IMR-90 (cell line): ENCODE results near the gene NPW. TPM values are rescaled to one million over a fixed set of nuclear protein-coding genes. Genes with fewer than 3 reads are reported as not detected.
A peak's percentile ranks its signal among the peaks of the same experiment; 100 is the strongest.

Experiments used
- ATAC-seq: fragments of 200-7000 bp; cut with Tn5 transposase; 2 replicates; pipeline ENCODE4 v1.9.1; 2020; ENCODE audit warnings: low read depth, mild to moderate bottlenecking, moderate library complexity
- BruUV-seq: library from RNA; stranded (reverse); fragments of 400-500 nt; replicated peaks from 2 replicates; lab custom pipeline; 2021; lab: Mats Ljungman, UMichigan
- CTCF ChIA-PET: fragments of 300-600 bp; formaldehyde crosslinking; extraction: SDS; loops from one replicate; lab custom pipeline; 2021; ENCODE audit warnings: antibody characterized with exemption; lab: Yijun Ruan, JAX
- POLR2A ChIA-PET: fragments of 300-600 bp; sonication (Branson Sonifier 250); formaldehyde crosslinking; loops from one replicate; lab custom pipeline; 2022; ENCODE audit warnings: antibody characterized with exemption; ENCODE audit not compliant: unreplicated experiment; lab: Charles Lee
- DNase-seq: peaks from one replicate; pipeline ENCODE4 v3.0.0; 2013
- H2AFZ ChIP-seq: replicated peaks from 2 replicates; pipeline ENCODE3; 2013; ENCODE audit warnings: low read length, mild to moderate bottlenecking; ENCODE audit not compliant: poor library complexity
- H2AK5ac ChIP-seq: 2 replicates; pipeline ENCODE4 v1.6.1; 2013; ENCODE audit warnings: low read depth, low read length, inconsistent platforms
- H2AK9ac ChIP-seq: replicated peaks from 2 replicates; pipeline ENCODE3; 2013; ENCODE audit warnings: mild to moderate bottlenecking, low read depth, low read length, moderate library complexity; ENCODE audit not compliant: poor library complexity
- H2BK120ac ChIP-seq: 2 replicates; pipeline ENCODE4 v1.6.1; 2013; ENCODE audit warnings: low read depth, low read length, inconsistent platforms
- H2BK15ac ChIP-seq: 3 replicates; pipeline ENCODE4 v1.6.1; 2013; ENCODE audit warnings: low read depth, low read length, inconsistent platforms
- H2BK20ac ChIP-seq: 2 replicates; pipeline ENCODE4 v1.6.1; 2013; ENCODE audit warnings: low read depth, mild to moderate bottlenecking, inconsistent platforms, low read length, moderate library complexity
- H2BK5ac ChIP-seq: 2 replicates; pipeline ENCODE4 v1.6.1; 2013; ENCODE audit warnings: mild to moderate bottlenecking, low read depth, low read length, inconsistent platforms; ENCODE audit not compliant: poor library complexity, severe bottlenecking
- H3K14ac ChIP-seq: replicated peaks from 2 replicates; pipeline ENCODE4 v1.6.1; 2013; ENCODE audit warnings: low read depth, low read length, inconsistent platforms
- H3K18ac ChIP-seq: 2 replicates; pipeline ENCODE4 v1.6.1; 2013; ENCODE audit warnings: low read depth, low read length, control low read depth
- H3K23ac ChIP-seq: 2 replicates; pipeline ENCODE4 v1.6.1; 2013; ENCODE audit warnings: low read depth, low read length, inconsistent platforms
- H3K27ac ChIP-seq: 2 replicates; pipeline ENCODE4 v1.5.1; 2013; ENCODE audit warnings: mild to moderate bottlenecking, control low read depth, low read length; ENCODE audit not compliant: insufficient read depth
- H3K27me3 ChIP-seq: 2 replicates; pipeline ENCODE4 v1.6.1; 2013; ENCODE audit warnings: low read length; ENCODE audit not compliant: control insufficient read depth, insufficient read depth
- H3K36me3 ChIP-seq: 2 replicates; pipeline ENCODE4 v1.6.1; 2013; ENCODE audit warnings: low read length, mixed read lengths; ENCODE audit not compliant: control insufficient read depth, insufficient read depth
- H3K4ac ChIP-seq: 2 replicates; pipeline ENCODE4 v1.6.1; 2013; ENCODE audit warnings: low read depth, low read length, inconsistent platforms
- H3K4me1 ChIP-seq: 2 replicates; pipeline ENCODE4 v1.6.1; 2013; ENCODE audit warnings: low read length, mixed read lengths; ENCODE audit not compliant: control insufficient read depth, insufficient read depth
- H3K4me2 ChIP-seq: 2 replicates; pipeline ENCODE4 v1.6.1; 2013; ENCODE audit warnings: low read depth, mild to moderate bottlenecking, control low read depth, low read length, moderate library complexity
- H3K4me3 ChIP-seq: 2 replicates; pipeline ENCODE4 v1.5.1; 2013; ENCODE audit warnings: low read depth, mild to moderate bottlenecking, control low read depth, low read length, moderate library complexity; ENCODE audit not compliant: insufficient read depth
- H3K56ac ChIP-seq: 2 replicates; pipeline ENCODE4 v1.6.1; 2013; ENCODE audit warnings: low read length, inconsistent platforms; ENCODE audit not compliant: insufficient read depth; ENCODE audit errors: extremely low read depth
- H3K79me1 ChIP-seq, 2 experiments: 2 replicates each; pipeline ENCODE4 v1.6.1; 2013; ENCODE audit warnings: low read length in 2 of 2, inconsistent platforms in 1 of 2, low read depth in 1 of 2
- H3K9ac ChIP-seq: 2 replicates; pipeline ENCODE4 v1.6.1; 2013; ENCODE audit warnings: low read depth, low read length, control low read depth
- H3K9me1 ChIP-seq: 2 replicates; pipeline ENCODE4 v1.6.1; 2013; ENCODE audit warnings: low read length, inconsistent platforms; ENCODE audit not compliant: insufficient read depth
- H3K9me3 ChIP-seq: 2 replicates; pipeline ENCODE4 v1.6.1; 2013; ENCODE audit warnings: low read length; ENCODE audit not compliant: control insufficient read depth, insufficient read depth
- H4K20me1 ChIP-seq: 2 replicates; pipeline ENCODE4 v1.6.1; 2013; ENCODE audit warnings: low read length, inconsistent platforms; ENCODE audit not compliant: insufficient read depth
- H4K5ac ChIP-seq: 2 replicates; pipeline ENCODE4 v1.6.1; 2013; ENCODE audit warnings: mild to moderate bottlenecking, low read depth, low read length, control low read depth
- H4K8ac ChIP-seq, 2 experiments: 2 replicates each; pipeline ENCODE4 v1.6.1; 2013; ENCODE audit warnings: low read depth in 2 of 2, low read length in 2 of 2, control low read depth in 1 of 2, inconsistent platforms in 1 of 2
- H4K91ac ChIP-seq: 2 replicates; pipeline ENCODE4 v1.6.1; 2013; ENCODE audit warnings: low read depth, low read length, inconsistent platforms; ENCODE audit not compliant: insufficient read depth
- BHLHE40 ChIP-seq: fragments of 150-350 bp; IDR thresholded peaks from 2 replicates; pipeline ENCODE4 v1.6.1; 2016; ENCODE audit warnings: mild to moderate bottlenecking, low read depth, low read length
- CEBPB ChIP-seq: IDR thresholded peaks from 2 replicates; pipeline ENCODE4 v1.6.1; 2012; ENCODE audit warnings: low read depth, low read length, improper control_type of control experiment
- MAFK ChIP-seq: IDR thresholded peaks from 2 replicates; pipeline ENCODE4 v1.6.1; 2012; ENCODE audit warnings: low read depth, low read length, improper control_type of control experiment
- MAZ ChIP-seq: IDR thresholded peaks from 2 replicates; pipeline ENCODE4 v1.6.1; 2012; ENCODE audit warnings: low read depth, mild to moderate bottlenecking, low read length, improper control_type of control experiment, moderate library complexity, borderline replicate concordance
- NFE2L2 ChIP-seq: fragments of 150-350 bp; IDR thresholded peaks from 2 replicates; pipeline ENCODE4 v1.6.1; 2016; ENCODE audit warnings: low read depth, mild to moderate bottlenecking, low read length
- RAD21 ChIP-seq: IDR thresholded peaks from 2 replicates; pipeline ENCODE4 v1.6.1; 2012; ENCODE audit warnings: low read length, improper control_type of control experiment
- WGBS, 2 experiments: methylation state at CpG; one replicate each; pipeline versions ENCODE4 v1.1.5 to v1.1.7; 2013; ENCODE audit warnings: missing lambda C conversion rate in 2 of 2; ENCODE audit not compliant: insufficient read length in 1 of 2; ENCODE audit errors: extremely low coverage in 2 of 2; 5-methylcytosine and 5-hydroxymethylcytosine counted together
- dilution Hi-C: fragments of 300-500 bp; cut with HindIII; formaldehyde crosslinking; loops from one replicate; pipeline ENCODE4 v1.14.3; 2018; ENCODE audit warnings: low sequenced_read_pairs; ENCODE audit not compliant: unreplicated experiment
- in situ Hi-C: fragments of 300-500 bp; cut with MboI; formaldehyde crosslinking; loops from 3 replicates; pipeline ENCODE4 v1.14.3; 2019; ENCODE audit warnings: low sequenced_read_pairs, inconsistent platforms, mixed read lengths
- intact Hi-C: fragments of 100-400 bp; cut with micrococcal nuclease; formaldehyde crosslinking; loops from 2 replicates; pipeline ENCODE4 v1.10.0; 2022
- polyA plus RNA-seq, 3 experiments: library from polyadenylated mRNA; depleted of rRNA; stranded (reverse); fragments of >200 nt; gene quantifications; 2 replicates each; pipeline ENCODE4 v1.2.3, GENCODE V29; 2012; ENCODE audit warnings: low replicate concordance in 1 of 3
- total RNA-seq: library from RNA; depleted of rRNA; stranded (reverse); fragments of >200 nt; gene quantifications from 2 replicates; pipeline ENCODE4 v1.2.3, GENCODE V29; 2012
- TF ChIP-seq, protein P1 (sequence below): fragments of 150-350 bp; IDR thresholded peaks from 2 replicates; pipeline ENCODE4 v1.6.1; 2017; ENCODE audit warnings: mild to moderate bottlenecking, antibody characterized with exemption, low read length, low read depth
- TF ChIP-seq, protein P2 (sequence below): conservative IDR thresholded peaks from 2 replicates; pipeline ENCODE4 v1.5.1; 2012; ENCODE audit warnings: mild to moderate bottlenecking, low read depth, low read length, improper control_type of control experiment
- TF ChIP-seq, protein P3 (sequence below): fragments of 150-350 bp; IDR thresholded peaks from 2 replicates; pipeline ENCODE4 v1.6.1; 2016; ENCODE audit warnings: low read depth, mild to moderate bottlenecking, low read length, moderate library complexity, borderline replicate concordance

NPW gene
- total and polyA plus RNA-seq, 2 of the 4 experiments (the other 2 are of a cell fraction) = 0.18 to 2.0 TPM

DNA sequence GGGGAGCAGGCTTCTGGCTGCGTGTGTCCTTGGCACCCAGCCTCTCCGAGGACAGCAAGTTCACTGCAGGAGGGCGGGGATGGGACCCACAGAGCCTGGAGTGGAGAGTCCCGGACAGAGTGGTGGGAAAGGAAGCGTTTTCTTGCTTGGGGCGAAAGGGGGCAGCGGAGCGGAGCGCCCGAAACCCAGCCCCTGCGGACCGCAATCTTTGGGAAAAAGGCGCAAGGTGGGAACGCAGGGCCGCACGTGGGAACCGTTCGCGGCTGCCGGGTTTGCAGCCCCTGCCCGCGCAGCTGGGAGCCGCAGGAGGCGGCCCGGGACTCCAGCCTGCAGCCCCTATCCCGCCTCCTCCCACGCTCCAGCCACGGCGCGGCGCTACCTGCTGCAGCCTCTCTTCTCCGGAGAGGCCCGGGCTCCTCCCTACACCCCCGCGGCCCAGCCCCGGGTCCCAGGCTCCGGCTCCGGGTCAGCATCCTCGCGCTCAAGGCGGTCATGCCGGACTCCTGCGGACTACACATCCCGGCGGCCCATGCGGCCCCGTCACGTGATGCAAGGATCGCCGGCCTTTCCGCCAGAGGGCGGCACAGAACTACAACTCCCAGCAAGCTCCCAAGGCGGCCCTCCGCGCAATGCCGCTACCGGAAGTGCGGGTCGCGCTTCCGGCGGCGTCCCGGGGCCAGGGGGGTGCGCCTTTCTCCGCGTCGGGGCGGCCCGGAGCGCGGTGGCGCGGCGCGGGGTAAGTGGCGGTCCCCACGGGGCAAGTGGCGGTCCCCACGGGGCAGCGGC is 27.9 kb downstream of the NPW start, which contains the start of the genes NTHL1 and TSC2 (continued):
- TF ChIP-seq, protein P1, sequence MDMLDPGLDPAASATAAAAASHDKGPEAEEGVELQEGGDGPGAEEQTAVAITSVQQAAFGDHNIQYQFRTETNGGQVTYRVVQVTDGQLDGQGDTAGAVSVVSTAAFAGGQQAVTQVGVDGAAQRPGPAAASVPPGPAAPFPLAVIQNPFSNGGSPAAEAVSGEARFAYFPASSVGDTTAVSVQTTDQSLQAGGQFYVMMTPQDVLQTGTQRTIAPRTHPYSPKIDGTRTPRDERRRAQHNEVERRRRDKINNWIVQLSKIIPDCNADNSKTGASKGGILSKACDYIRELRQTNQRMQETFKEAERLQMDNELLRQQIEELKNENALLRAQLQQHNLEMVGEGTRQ = peak; percentile 99
- no peak for TF ChIP-seq RAD21
- no peak for TF ChIP-seq MAFK

DNA sequence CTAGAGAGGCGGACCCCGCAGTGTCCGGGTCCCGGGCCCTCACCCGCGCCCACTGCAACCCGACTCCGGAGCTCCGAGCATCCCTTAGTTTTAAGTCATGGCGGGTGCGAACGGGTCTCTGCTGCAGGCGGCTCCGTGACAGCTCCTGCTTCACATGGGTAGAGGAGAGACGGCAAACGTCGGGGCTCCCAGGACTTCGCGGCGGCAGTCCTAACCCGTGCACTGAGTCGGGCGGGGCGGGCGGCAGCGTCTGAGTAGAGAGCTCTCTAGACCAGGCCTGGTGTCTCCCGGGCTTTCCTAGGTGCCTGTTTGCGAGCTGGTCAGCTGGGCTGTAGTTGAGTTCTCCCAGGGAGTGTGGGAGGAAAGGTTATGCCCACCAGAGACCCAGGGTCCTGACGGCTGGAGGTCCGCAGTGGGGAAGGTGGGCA is 28.5 kb downstream of the NPW start:
- peak overlapping the region; percentile 72 for H3K4ac ChIP-seq
- dilution Hi-C loops = no loop called here
- no peak for TF ChIP-seq CEBPB
- TF ChIP-seq, protein P1 = no peak
- no peak for TF ChIP-seq NFE2L2
- TF ChIP-seq, protein P2, sequence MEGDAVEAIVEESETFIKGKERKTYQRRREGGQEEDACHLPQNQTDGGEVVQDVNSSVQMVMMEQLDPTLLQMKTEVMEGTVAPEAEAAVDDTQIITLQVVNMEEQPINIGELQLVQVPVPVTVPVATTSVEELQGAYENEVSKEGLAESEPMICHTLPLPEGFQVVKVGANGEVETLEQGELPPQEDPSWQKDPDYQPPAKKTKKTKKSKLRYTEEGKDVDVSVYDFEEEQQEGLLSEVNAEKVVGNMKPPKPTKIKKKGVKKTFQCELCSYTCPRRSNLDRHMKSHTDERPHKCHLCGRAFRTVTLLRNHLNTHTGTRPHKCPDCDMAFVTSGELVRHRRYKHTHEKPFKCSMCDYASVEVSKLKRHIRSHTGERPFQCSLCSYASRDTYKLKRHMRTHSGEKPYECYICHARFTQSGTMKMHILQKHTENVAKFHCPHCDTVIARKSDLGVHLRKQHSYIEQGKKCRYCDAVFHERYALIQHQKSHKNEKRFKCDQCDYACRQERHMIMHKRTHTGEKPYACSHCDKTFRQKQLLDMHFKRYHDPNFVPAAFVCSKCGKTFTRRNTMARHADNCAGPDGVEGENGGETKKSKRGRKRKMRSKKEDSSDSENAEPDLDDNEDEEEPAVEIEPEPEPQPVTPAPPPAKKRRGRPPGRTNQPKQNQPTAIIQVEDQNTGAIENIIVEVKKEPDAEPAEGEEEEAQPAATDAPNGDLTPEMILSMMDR = no peak
- TF ChIP-seq, protein P3, sequence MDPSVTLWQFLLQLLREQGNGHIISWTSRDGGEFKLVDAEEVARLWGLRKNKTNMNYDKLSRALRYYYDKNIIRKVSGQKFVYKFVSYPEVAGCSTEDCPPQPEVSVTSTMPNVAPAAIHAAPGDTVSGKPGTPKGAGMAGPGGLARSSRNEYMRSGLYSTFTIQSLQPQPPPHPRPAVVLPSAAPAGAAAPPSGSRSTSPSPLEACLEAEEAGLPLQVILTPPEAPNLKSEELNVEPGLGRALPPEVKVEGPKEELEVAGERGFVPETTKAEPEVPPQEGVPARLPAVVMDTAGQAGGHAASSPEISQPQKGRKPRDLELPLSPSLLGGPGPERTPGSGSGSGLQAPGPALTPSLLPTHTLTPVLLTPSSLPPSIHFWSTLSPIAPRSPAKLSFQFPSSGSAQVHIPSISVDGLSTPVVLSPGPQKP = no peak
- no peak for TF ChIP-seq MAZ
- TF ChIP-seq BHLHE40 = no peak

More for the DNA sequence above, 28.5 kb downstream of the NPW start:
- ChIA-PET CTCF (interaction anchor here (0.9 to 1.3 kb wide), 2 partner anchors 30 to 92 kb away, joined by 3 to 6 read pairs; no protein-coding TSS in a partner anchor), POLR2A (no interaction called here)
- WGBS, 2 experiments = 1% methylated on average over 20 of the region's 30 CpGs; no CpG with 5 or more reads in 1 of the 2 experiments
- Histone ChIP-seq H4K8ac (peak overlapping the region in 1 of 2 experiments; percentile 58; a peak in 1 of 4 replicates), H3K36me3 (peaks cover 26% of the 10 kb centered on the region), H3K79me1 (peaks cover 27 to 60% of the 10 kb centered on the region in 2 experiments), H4K91ac (no peak overlapping the region), H3K9me3 (no peaks in the 10 kb centered on the region), H3K56ac (peak overlapping the region; percentile 54), H3K27ac (peak overlapping the region; percentile 34), H3K4me3 (peak overlapping the region; percentile 67), H4K20me1 (no peaks in the 10 kb centered on the region; the same call in none of the 2 replicates), H3K18ac (no peak overlapping the region), H3K4me1 (peaks cover 11% of the 10 kb centered on the region), H2AFZ (peak overlapping the region; percentile 93), H3K9me1 (peaks cover 10% of the 10 kb centered on the region), H2AK5ac (peak overlapping the region; percentile 66; the same call in 1 of the 2 replicates), H2AK9ac (peak overlapping the region; percentile 93), H3K4me2 (peak overlapping the region; percentile 75), H2BK120ac (no peak overlapping the region), H2BK15ac (no peak overlapping the region), H2BK5ac (no peak overlapping the region), H3K14ac (peak overlapping the region; percentile 86), H2BK20ac (no peak overlapping the region), H3K23ac (peak overlapping the region; percentile 74), H3K27me3 (no peaks in the 10 kb centered on the region), H4K5ac (no peak overlapping the region), H3K9ac (peak overlapping the region; percentile 79)
- in situ Hi-C loops = no loop called here
- intact Hi-C loops = no loop called here
- ATAC-seq (peak; percentile 30), DNase-seq (no peak)
- no TSS peak for BruUV-seq
